IMR-90 (cell line): ENCODE data around the gene SPARCL1. TPM values are rescaled to one million over a fixed set of nuclear protein-coding genes. Genes with fewer than 3 reads are reported as not detected.
"Not testable (repeated sequence)": the region's sequence is repeated elsewhere in the genome, so short reads cannot be mapped to it uniquely, and the experiment has no call there.

Source experiments
- ATAC-seq: fragments of 200-7000 bp; cut with Tn5 transposase; 2 replicates; pipeline ENCODE4 v1.9.1; 2020; ENCODE audit warnings: low read depth, mild to moderate bottlenecking, moderate library complexity
- BruUV-seq: library from RNA; stranded (reverse); fragments of 400-500 nt; replicated peaks from 2 replicates; lab custom pipeline; 2021; lab: Mats Ljungman, UMichigan
- CTCF ChIA-PET: fragments of 300-600 bp; formaldehyde crosslinking; extraction: SDS; loops from one replicate; lab custom pipeline; 2021; ENCODE audit warnings: antibody characterized with exemption; lab: Yijun Ruan, JAX
- POLR2A ChIA-PET: fragments of 300-600 bp; sonication (Branson Sonifier 250); formaldehyde crosslinking; loops from one replicate; lab custom pipeline; 2022; ENCODE audit warnings: antibody characterized with exemption; ENCODE audit not compliant: unreplicated experiment; lab: Charles Lee
- DNase-seq: peaks from one replicate; pipeline ENCODE4 v3.0.0; 2013
- H2AFZ ChIP-seq: replicated peaks from 2 replicates; pipeline ENCODE3; 2013; ENCODE audit warnings: low read length, mild to moderate bottlenecking; ENCODE audit not compliant: poor library complexity
- H2AK5ac ChIP-seq: 2 replicates; pipeline ENCODE4 v1.6.1; 2013; ENCODE audit warnings: low read depth, low read length, inconsistent platforms
- H2AK9ac ChIP-seq: replicated peaks from 2 replicates; pipeline ENCODE3; 2013; ENCODE audit warnings: mild to moderate bottlenecking, low read depth, low read length, moderate library complexity; ENCODE audit not compliant: poor library complexity
- H2BK120ac ChIP-seq: 2 replicates; pipeline ENCODE4 v1.6.1; 2013; ENCODE audit warnings: low read depth, low read length, inconsistent platforms
- H2BK15ac ChIP-seq: 3 replicates; pipeline ENCODE4 v1.6.1; 2013; ENCODE audit warnings: low read depth, low read length, inconsistent platforms
- H2BK20ac ChIP-seq: 2 replicates; pipeline ENCODE4 v1.6.1; 2013; ENCODE audit warnings: low read depth, mild to moderate bottlenecking, inconsistent platforms, low read length, moderate library complexity
- H2BK5ac ChIP-seq: 2 replicates; pipeline ENCODE4 v1.6.1; 2013; ENCODE audit warnings: mild to moderate bottlenecking, low read depth, low read length, inconsistent platforms; ENCODE audit not compliant: poor library complexity, severe bottlenecking
- H3K14ac ChIP-seq: replicated peaks from 2 replicates; pipeline ENCODE4 v1.6.1; 2013; ENCODE audit warnings: low read depth, low read length, inconsistent platforms
- H3K18ac ChIP-seq: 2 replicates; pipeline ENCODE4 v1.6.1; 2013; ENCODE audit warnings: low read depth, low read length, control low read depth
- H3K23ac ChIP-seq: 2 replicates; pipeline ENCODE4 v1.6.1; 2013; ENCODE audit warnings: low read depth, low read length, inconsistent platforms
- H3K27ac ChIP-seq: 2 replicates; pipeline ENCODE4 v1.5.1; 2013; ENCODE audit warnings: mild to moderate bottlenecking, control low read depth, low read length; ENCODE audit not compliant: insufficient read depth
- H3K27me3 ChIP-seq: 2 replicates; pipeline ENCODE4 v1.6.1; 2013; ENCODE audit warnings: low read length; ENCODE audit not compliant: control insufficient read depth, insufficient read depth
- H3K36me3 ChIP-seq: 2 replicates; pipeline ENCODE4 v1.6.1; 2013; ENCODE audit warnings: low read length, mixed read lengths; ENCODE audit not compliant: control insufficient read depth, insufficient read depth
- H3K4ac ChIP-seq: 2 replicates; pipeline ENCODE4 v1.6.1; 2013; ENCODE audit warnings: low read depth, low read length, inconsistent platforms
- H3K4me1 ChIP-seq: 2 replicates; pipeline ENCODE4 v1.6.1; 2013; ENCODE audit warnings: low read length, mixed read lengths; ENCODE audit not compliant: control insufficient read depth, insufficient read depth
- H3K4me2 ChIP-seq: 2 replicates; pipeline ENCODE4 v1.6.1; 2013; ENCODE audit warnings: low read depth, mild to moderate bottlenecking, control low read depth, low read length, moderate library complexity
- H3K4me3 ChIP-seq: 2 replicates; pipeline ENCODE4 v1.5.1; 2013; ENCODE audit warnings: low read depth, mild to moderate bottlenecking, control low read depth, low read length, moderate library complexity; ENCODE audit not compliant: insufficient read depth
- H3K56ac ChIP-seq: 2 replicates; pipeline ENCODE4 v1.6.1; 2013; ENCODE audit warnings: low read length, inconsistent platforms; ENCODE audit not compliant: insufficient read depth; ENCODE audit errors: extremely low read depth
- H3K79me1 ChIP-seq, 2 experiments: 2 replicates each; pipeline ENCODE4 v1.6.1; 2013; ENCODE audit warnings: low read length in 2 of 2, inconsistent platforms in 1 of 2, low read depth in 1 of 2
- H3K9ac ChIP-seq: 2 replicates; pipeline ENCODE4 v1.6.1; 2013; ENCODE audit warnings: low read depth, low read length, control low read depth
- H3K9me1 ChIP-seq: 2 replicates; pipeline ENCODE4 v1.6.1; 2013; ENCODE audit warnings: low read length, inconsistent platforms; ENCODE audit not compliant: insufficient read depth
- H3K9me3 ChIP-seq: 2 replicates; pipeline ENCODE4 v1.6.1; 2013; ENCODE audit warnings: low read length; ENCODE audit not compliant: control insufficient read depth, insufficient read depth
- H4K20me1 ChIP-seq: 2 replicates; pipeline ENCODE4 v1.6.1; 2013; ENCODE audit warnings: low read length, inconsistent platforms; ENCODE audit not compliant: insufficient read depth
- H4K5ac ChIP-seq: 2 replicates; pipeline ENCODE4 v1.6.1; 2013; ENCODE audit warnings: mild to moderate bottlenecking, low read depth, low read length, control low read depth
- H4K8ac ChIP-seq, 2 experiments: 2 replicates each; pipeline ENCODE4 v1.6.1; 2013; ENCODE audit warnings: low read depth in 2 of 2, low read length in 2 of 2, control low read depth in 1 of 2, inconsistent platforms in 1 of 2
- H4K91ac ChIP-seq: 2 replicates; pipeline ENCODE4 v1.6.1; 2013; ENCODE audit warnings: low read depth, low read length, inconsistent platforms; ENCODE audit not compliant: insufficient read depth
- WGBS, 2 experiments: methylation state at CpG; one replicate each; pipeline versions ENCODE4 v1.1.5 to v1.1.7; 2013; ENCODE audit warnings: missing lambda C conversion rate in 2 of 2; ENCODE audit not compliant: insufficient read length in 1 of 2; ENCODE audit errors: extremely low coverage in 2 of 2; 5-methylcytosine and 5-hydroxymethylcytosine counted together
- dilution Hi-C: fragments of 300-500 bp; cut with HindIII; formaldehyde crosslinking; loops from one replicate; pipeline ENCODE4 v1.14.3; 2018; ENCODE audit warnings: low sequenced_read_pairs; ENCODE audit not compliant: unreplicated experiment
- in situ Hi-C: fragments of 300-500 bp; cut with MboI; formaldehyde crosslinking; loops from 3 replicates; pipeline ENCODE4 v1.14.3; 2019; ENCODE audit warnings: low sequenced_read_pairs, inconsistent platforms, mixed read lengths
- intact Hi-C: fragments of 100-400 bp; cut with micrococcal nuclease; formaldehyde crosslinking; loops from 2 replicates; pipeline ENCODE4 v1.10.0; 2022
- polyA plus RNA-seq, 3 experiments: library from polyadenylated mRNA; depleted of rRNA; stranded (reverse); fragments of >200 nt; gene quantifications; 2 replicates each; pipeline ENCODE4 v1.2.3, GENCODE V29; 2012; ENCODE audit warnings: low replicate concordance in 1 of 3
- total RNA-seq: library from RNA; depleted of rRNA; stranded (reverse); fragments of >200 nt; gene quantifications from 2 replicates; pipeline ENCODE4 v1.2.3, GENCODE V29; 2012; rRNA removed

Gene SPARCL1
- total and polyA plus RNA-seq, 2 of the 4 experiments (the other 2 are of a cell fraction), result not detected

- in situ Hi-C loops, dilution Hi-C loops: not testable (repeated sequence)
Observed at GRCh38 chr4:87424099-87424543, 105.1 kb downstream of the SPARCL1 start.

More at GRCh38 chr4:87424099-87424543, 105.1 kb downstream of the SPARCL1 start:
- H2AK5ac ChIP-seq, H4K5ac ChIP-seq, H3K18ac ChIP-seq, H3K9ac ChIP-seq, H3K36me3 ChIP-seq, H3K9me3 ChIP-seq, H2BK5ac ChIP-seq, POLR2A ChIA-PET, H4K91ac ChIP-seq, H2BK120ac ChIP-seq, H2AFZ ChIP-seq, DNase-seq, H3K56ac ChIP-seq, H3K23ac ChIP-seq, H3K14ac ChIP-seq, H2BK20ac ChIP-seq, H2AK9ac ChIP-seq, H3K4me1 ChIP-seq, H3K9me1 ChIP-seq, H3K27ac ChIP-seq, H3K4me3 ChIP-seq, H3K4ac ChIP-seq, ATAC-seq, H2BK15ac ChIP-seq, H3K27me3 ChIP-seq, H4K20me1 ChIP-seq, H4K8ac ChIP-seq, BruUV-seq: not testable (repeated sequence)
- CTCF ChIA-PET, result interaction anchor here (1.7 kb wide), 1 partner anchor 48 kb away, joined by 6 read pairs; no protein-coding TSS in a partner anchor
- intact Hi-C loops, result loop anchor here (5.0 kb wide), 1 partner anchor 47 kb away; no protein-coding TSS in a partner anchor
- Histone ChIP-seq H3K4me2 (peak overlapping the region; percentile 95), H3K79me1 (peaks cover 21 to 48% of the 10 kb centered on the region in 2 experiments)
- no CpG with 5 or more reads among the region's 22 CpGs for WGBS, 2 experiments

Other genes starting within 250 kb of the SPARCL1 start
- gene HSD17B13, start 206.5 kb downstream of the SPARCL1 start, total RNA-seq, result under 0.01 TPM in 1 of 2 replicates, not detected in the other
- gene HSD17B13, start 206.5 kb downstream of the SPARCL1 start, polyA plus RNA-seq (2012; rRNA removed), result not detected in 2 replicates
- 11.3 and 28.6 TPM in 2 replicates for gene HSD17B11, start 138.2 kb downstream of the SPARCL1 start, total RNA-seq
- gene HSD17B11, start 138.2 kb downstream of the SPARCL1 start, polyA plus RNA-seq (2012; rRNA removed), result 8.4 and 12.0 TPM in 2 replicates
- 10.0 and 14.2 TPM in 2 replicates for gene NUDT9, start 106.8 kb downstream of the SPARCL1 start, total RNA-seq
- 19.3 and 23.5 TPM in 2 replicates for gene NUDT9, start 106.8 kb downstream of the SPARCL1 start, polyA plus RNA-seq (2012; rRNA removed)
- not detected in 2 replicates for gene DSPP, start 79.2 kb upstream of the SPARCL1 start, total RNA-seq
- gene DSPP, start 79.2 kb upstream of the SPARCL1 start, polyA plus RNA-seq (2012; rRNA removed), result not detected in 2 replicates
- not detected in 2 replicates for gene DMP1, start 120.9 kb upstream of the SPARCL1 start, total RNA-seq
- gene DMP1, start 120.9 kb upstream of the SPARCL1 start, polyA plus RNA-seq (2012; rRNA removed), result not detected in 2 replicates